GM12892 (cell line): Measurements from ENCODE around the gene NBEA.

Experiments used
- DNase-seq: peaks from one replicate; pipeline ENCODE4 v3.0.0; 2011; ENCODE audit not compliant: insufficient read length
- FAIRE-seq: peaks from 2 replicates; lab custom pipeline; 2011; peaks lifted over from hg19 to GRCh38; lab: Jason Lieb, UNC
- POLR2A ChIP-seq: IDR thresholded peaks from 2 replicates; pipeline ENCODE4 v1.6.1; 2011; ENCODE audit warnings: low read depth, low read length, control low read depth
- POLR2AphosphoS5 ChIP-seq: IDR thresholded peaks from 2 replicates; pipeline ENCODE4 v1.6.1; 2011; ENCODE audit warnings: low read depth, low read length, control low read depth
- TAF1 ChIP-seq: IDR thresholded peaks from 2 replicates; pipeline ENCODE4 v1.6.1; 2011; ENCODE audit warnings: low read depth, mild to moderate bottlenecking, control low read depth, low read length, borderline replicate concordance

Gene NBEA

GRCh38 chr13:35343417-35343816 is 401.3 kb downstream of the NBEA start:
- DNase-seq (no peak), FAIRE-seq (no peak)
- TF ChIP-seq POLR2A (no peak), TAF1 (no peak), POLR2AphosphoS5 (no peak)

GRCh38 chr13:35345992-35346391 is 403.9 kb downstream of the NBEA start:
- FAIRE-seq, result no peak
- DNase-seq, result no peak
- no peak for TF ChIP-seq POLR2A
- TF ChIP-seq TAF1, result no peak
- no peak for TF ChIP-seq POLR2AphosphoS5

GRCh38 chr13:35346494-35346893 is 404.4 kb downstream of the NBEA start:
- no peak for DNase-seq
- FAIRE-seq, result no peak
- no peak for TF ChIP-seq POLR2A
- TF ChIP-seq POLR2AphosphoS5, result no peak
- no peak for TF ChIP-seq TAF1

- DNase-seq (no peak), FAIRE-seq (no peak)
- no peak for TF ChIP-seq POLR2A
- TF ChIP-seq TAF1, result no peak
- no peak for TF ChIP-seq POLR2AphosphoS5
Measured at GRCh38 chr13:35347679-35348205, 405.7 kb downstream of the NBEA start.

- FAIRE-seq, result no peak
Measured at GRCh38 chr13:35349052-35349451, 407.0 kb downstream of the NBEA start.

GRCh38 chr13:35349673-35350278 is 407.7 kb downstream of the NBEA start:
- DNase-seq (no peak), FAIRE-seq (no peak)
- TF ChIP-seq POLR2AphosphoS5 (no peak), POLR2A (no peak), TAF1 (no peak)

More at GRCh38 chr13:35349052-35349451, 407.0 kb downstream of the NBEA start:
- TF ChIP-seq POLR2AphosphoS5 (no peak), POLR2A (no peak), TAF1 (no peak)
- no peak for DNase-seq

GRCh38 chr13:35354285-35354684 is 412.2 kb downstream of the NBEA start:
- DNase-seq (no peak), FAIRE-seq (no peak)
- TF ChIP-seq TAF1 (no peak), POLR2A (no peak), POLR2AphosphoS5 (no peak)

- no peak for DNase-seq
- TF ChIP-seq POLR2AphosphoS5, result no peak
- no peak for TF ChIP-seq POLR2A
- TF ChIP-seq TAF1, result no peak
- FAIRE-seq, result no peak
Measured at GRCh38 chr13:35354882-35355281, 412.8 kb downstream of the NBEA start.

- TF ChIP-seq POLR2A (no peak), TAF1 (no peak), POLR2AphosphoS5 (no peak)
- FAIRE-seq (no peak), DNase-seq (no peak)
Measured at GRCh38 chr13:35356572-35356971, 414.5 kb downstream of the NBEA start.

GRCh38 chr13:35365883-35366282 is 423.8 kb downstream of the NBEA start:
- DNase-seq (no peak), FAIRE-seq (no peak)
- TF ChIP-seq POLR2AphosphoS5 (no peak), POLR2A (no peak), TAF1 (no peak)

GRCh38 chr13:35367586-35367985 is 425.5 kb downstream of the NBEA start:
- DNase-seq (no peak), FAIRE-seq (no peak)
- no peak for TF ChIP-seq POLR2A
- TF ChIP-seq POLR2AphosphoS5, result no peak

GRCh38 chr13:35378939-35379338 is 436.9 kb downstream of the NBEA start:
- FAIRE-seq (no peak), DNase-seq (no peak)
- TF ChIP-seq POLR2AphosphoS5, result no peak
- no peak for TF ChIP-seq POLR2A
- no peak for TF ChIP-seq TAF1

- FAIRE-seq (no peak), DNase-seq (no peak)
- TF ChIP-seq POLR2AphosphoS5, result no peak
- TF ChIP-seq POLR2A, result no peak
- TF ChIP-seq TAF1, result no peak
Measured at GRCh38 chr13:35379663-35380062, 437.6 kb downstream of the NBEA start.
